GM12892 (cell line): ENCODE data around the gene FILIP1L.

Experiments used
- POLR2A ChIP-seq: IDR thresholded peaks from 2 replicates; pipeline ENCODE4 v1.6.1; 2011; ENCODE audit warnings: low read depth, low read length, control low read depth
- POLR2AphosphoS5 ChIP-seq: IDR thresholded peaks from 2 replicates; pipeline ENCODE4 v1.6.1; 2011; ENCODE audit warnings: low read depth, low read length, control low read depth
- TAF1 ChIP-seq: IDR thresholded peaks from 2 replicates; pipeline ENCODE4 v1.6.1; 2011; ENCODE audit warnings: low read depth, mild to moderate bottlenecking, control low read depth, low read length, borderline replicate concordance

GRCh38 chr3:99933971-99934750, 180.1 kb downstream of the FILIP1L start:
- TF ChIP-seq POLR2A, result no peak
- TF ChIP-seq TAF1, result no peak
- no peak for TF ChIP-seq POLR2AphosphoS5
